Suprapubic skin (tissue), 4 donors: Measurements from ENCODE around the gene RUBCNL.

Source experiments
- EP300 ChIP-seq: sonication (generic); formaldehyde crosslinking; IDR thresholded peaks from one replicate; pipeline ENCODE4 v1.6.1; 2017; ENCODE audit warnings: antibody characterized with exemption
- POLR2AphosphoS5 ChIP-seq, 3 donors: sonication (generic); formaldehyde crosslinking; IDR thresholded peaks; one replicate each; pipeline ENCODE4 v1.6.1; 2017; ENCODE audit warnings: antibody characterized with exemption in 3 of 3
- TF ChIP-seq, protein P1 (sequence below), 2 donors: fragments of 200-600 bp in 1 of 2; fragments of 450-650 bp in 1 of 2; sonication (generic) in 1 of 2; IDR thresholded peaks; one replicate each; pipeline ENCODE4 v1.5.1; 2016 to 2019; ENCODE audit warnings: antibody characterized with exemption in 2 of 2, mild to moderate bottlenecking in 1 of 2, moderate library complexity in 1 of 2

DNA sequence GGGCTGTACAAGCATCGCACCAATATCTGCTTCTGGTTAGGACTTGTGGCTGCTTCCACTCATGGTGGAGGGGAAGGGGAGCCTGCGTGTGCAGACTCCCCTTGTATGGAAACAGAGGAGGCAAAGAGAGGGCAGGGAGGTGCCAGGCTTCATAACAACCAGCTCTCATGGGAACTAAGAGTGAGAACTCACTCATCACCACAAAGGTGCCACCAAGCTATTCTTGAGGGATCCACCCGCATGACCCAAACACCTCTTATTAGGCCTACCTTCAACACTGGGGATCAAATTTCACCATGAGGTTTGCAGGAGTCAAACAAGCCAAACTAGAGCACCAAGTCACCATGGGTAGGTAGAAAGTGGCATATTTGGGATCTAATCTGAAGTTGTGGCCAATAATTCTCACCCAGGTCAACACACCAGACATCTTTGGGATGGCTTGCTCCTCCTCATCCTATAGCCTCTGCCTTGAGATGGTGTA, 46.4 kb downstream of the RUBCNL start:
- TF ChIP-seq, protein P1, sequence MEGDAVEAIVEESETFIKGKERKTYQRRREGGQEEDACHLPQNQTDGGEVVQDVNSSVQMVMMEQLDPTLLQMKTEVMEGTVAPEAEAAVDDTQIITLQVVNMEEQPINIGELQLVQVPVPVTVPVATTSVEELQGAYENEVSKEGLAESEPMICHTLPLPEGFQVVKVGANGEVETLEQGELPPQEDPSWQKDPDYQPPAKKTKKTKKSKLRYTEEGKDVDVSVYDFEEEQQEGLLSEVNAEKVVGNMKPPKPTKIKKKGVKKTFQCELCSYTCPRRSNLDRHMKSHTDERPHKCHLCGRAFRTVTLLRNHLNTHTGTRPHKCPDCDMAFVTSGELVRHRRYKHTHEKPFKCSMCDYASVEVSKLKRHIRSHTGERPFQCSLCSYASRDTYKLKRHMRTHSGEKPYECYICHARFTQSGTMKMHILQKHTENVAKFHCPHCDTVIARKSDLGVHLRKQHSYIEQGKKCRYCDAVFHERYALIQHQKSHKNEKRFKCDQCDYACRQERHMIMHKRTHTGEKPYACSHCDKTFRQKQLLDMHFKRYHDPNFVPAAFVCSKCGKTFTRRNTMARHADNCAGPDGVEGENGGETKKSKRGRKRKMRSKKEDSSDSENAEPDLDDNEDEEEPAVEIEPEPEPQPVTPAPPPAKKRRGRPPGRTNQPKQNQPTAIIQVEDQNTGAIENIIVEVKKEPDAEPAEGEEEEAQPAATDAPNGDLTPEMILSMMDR (IDR thresholded peaks at IDR 0.05), result no peak
- TF ChIP-seq POLR2AphosphoS5 (IDR thresholded peaks at IDR 0.05) (no peak), EP300 (no peak)
